ENCODE measurements around the gene DLL4.

DNA sequence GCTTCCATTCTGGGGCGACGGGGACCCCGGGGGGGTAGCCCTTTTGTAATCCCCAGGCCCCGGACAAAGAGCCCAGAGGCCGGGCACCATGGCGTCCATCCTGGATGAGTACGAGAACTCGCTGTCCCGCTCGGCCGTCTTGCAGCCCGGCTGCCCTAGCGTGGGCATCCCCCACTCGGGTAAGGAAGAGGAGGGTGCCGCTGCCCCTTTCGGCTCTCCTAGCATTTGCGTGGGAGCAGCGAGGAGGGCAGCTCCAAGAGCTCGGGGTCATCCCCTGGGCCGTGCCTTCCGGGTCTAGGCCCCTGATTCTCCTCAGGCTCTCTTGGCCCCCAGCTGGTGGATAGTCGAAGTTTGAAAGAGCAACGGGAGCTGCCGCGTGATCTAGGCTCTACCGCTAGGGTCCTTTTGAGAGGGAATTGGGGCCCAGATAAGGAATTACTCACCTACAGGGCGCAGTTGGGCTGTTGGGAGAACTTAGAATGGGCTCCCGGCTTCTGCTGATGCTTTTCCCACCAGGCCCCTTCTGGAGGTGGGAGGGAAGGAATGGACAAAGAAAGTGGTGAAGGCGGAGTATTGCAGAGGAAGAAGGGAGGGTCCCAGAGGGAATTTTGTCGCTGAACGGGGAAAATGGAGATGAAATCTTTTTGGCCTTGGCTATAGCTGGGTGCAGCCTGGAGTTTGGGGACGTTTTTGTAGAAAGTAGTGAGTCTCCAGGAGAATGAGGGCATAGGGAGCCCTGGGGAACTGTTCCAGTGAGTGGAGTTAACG is 34.3 kb upstream of the DLL4 start:
- TF ChIP-seq, protein P1, sequence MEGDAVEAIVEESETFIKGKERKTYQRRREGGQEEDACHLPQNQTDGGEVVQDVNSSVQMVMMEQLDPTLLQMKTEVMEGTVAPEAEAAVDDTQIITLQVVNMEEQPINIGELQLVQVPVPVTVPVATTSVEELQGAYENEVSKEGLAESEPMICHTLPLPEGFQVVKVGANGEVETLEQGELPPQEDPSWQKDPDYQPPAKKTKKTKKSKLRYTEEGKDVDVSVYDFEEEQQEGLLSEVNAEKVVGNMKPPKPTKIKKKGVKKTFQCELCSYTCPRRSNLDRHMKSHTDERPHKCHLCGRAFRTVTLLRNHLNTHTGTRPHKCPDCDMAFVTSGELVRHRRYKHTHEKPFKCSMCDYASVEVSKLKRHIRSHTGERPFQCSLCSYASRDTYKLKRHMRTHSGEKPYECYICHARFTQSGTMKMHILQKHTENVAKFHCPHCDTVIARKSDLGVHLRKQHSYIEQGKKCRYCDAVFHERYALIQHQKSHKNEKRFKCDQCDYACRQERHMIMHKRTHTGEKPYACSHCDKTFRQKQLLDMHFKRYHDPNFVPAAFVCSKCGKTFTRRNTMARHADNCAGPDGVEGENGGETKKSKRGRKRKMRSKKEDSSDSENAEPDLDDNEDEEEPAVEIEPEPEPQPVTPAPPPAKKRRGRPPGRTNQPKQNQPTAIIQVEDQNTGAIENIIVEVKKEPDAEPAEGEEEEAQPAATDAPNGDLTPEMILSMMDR (IDR thresholded peaks at IDR 0.05; ENCODE audit: poor library complexity) = peak; percentile 40
- no peak for TF ChIP-seq EZH2phosphoT487 (IDR thresholded peaks at IDR 0.05; ENCODE audit: low read depth, severe bottlenecking, unreplicated experiment)
